ENCODE data around the gene SCN8A. TPM values are rescaled to one million over a fixed set of nuclear protein-coding genes. Genes with fewer than 3 reads are reported as not detected.
"Not testable (repeated sequence)": the region's sequence is repeated elsewhere in the genome, so short reads cannot be mapped to it uniquely, and the experiment has no call there.

SCN8A gene
- total RNA-seq, 1 experiment from 2014 or later, result 1.4 TPM

DNA sequence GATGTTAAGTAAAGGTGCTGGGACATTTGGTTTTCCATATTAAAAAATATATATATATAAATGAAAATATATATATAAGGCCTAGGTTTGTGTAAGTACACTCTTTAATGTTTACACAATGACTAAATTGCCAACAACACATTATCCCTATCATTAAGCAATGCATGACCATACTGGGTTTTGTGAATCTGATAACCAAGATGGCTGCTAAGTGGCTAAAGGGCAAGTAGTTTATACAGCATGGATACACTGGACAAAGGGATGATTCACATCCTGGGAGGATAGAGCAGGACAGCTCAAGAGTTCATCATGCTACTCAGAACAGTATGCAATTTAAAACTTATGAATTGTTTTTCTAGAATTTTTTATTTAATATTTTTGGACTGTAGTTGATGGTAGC is 168.1 kb downstream of the SCN8A start:
- DNase-seq, result no peak
- Histone ChIP-seq H3K36me3 (no peaks in the 10 kb centered on the region), H3K27me3 (no peaks in the 10 kb centered on the region), H3K4me3 (no peak overlapping the region), H3K9me3 (no peaks in the 10 kb centered on the region; the same call in 1 of the 2 replicates)

DNA sequence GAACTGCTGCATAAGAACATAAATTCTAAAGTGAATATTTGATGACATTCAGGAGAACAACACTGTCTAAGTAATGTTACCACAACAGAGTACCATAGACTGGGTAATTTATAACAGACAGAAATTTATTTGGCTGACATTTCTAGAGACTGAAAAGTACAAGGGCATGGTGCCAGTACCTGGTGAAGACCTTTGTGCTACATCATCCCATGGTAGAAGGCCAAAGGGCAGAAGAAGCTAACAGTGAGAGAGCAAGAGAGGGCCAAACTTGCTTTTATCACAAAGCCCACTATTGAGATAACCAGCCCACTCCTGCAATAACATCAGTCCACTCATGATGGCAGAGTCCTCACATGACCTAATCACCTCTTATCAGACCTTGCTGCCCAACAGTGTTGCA is 168.7 kb downstream of the SCN8A start:
- Histone ChIP-seq H3K36me3 (no peaks in the 10 kb centered on the region), H3K4me3 (no peak overlapping the region), H3K27me3 (no peaks in the 10 kb centered on the region), H3K9me3 (no peaks in the 10 kb centered on the region)
- DNase-seq, result no peak

DNA sequence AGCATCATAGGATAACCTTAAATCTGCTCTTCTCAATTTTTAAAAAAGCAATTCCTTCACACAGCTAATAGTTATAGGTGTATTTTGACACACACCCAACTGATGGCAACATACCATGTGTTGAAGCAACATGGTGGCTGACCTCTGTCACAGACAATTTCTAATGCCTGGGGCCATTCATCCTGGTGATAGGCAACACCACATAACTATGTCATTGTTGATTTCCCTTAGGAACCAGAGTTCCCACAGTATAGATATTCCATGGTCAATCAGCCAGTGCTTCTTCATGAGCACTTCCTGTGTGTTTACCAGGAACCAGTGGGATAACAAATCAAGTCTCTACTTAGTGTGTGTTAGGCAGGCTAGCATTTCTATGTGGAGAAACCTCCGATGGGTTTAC is 169.2 kb downstream of the SCN8A start:
- no peak for DNase-seq
- no peaks in the 10 kb centered on the region for H3K36me3 ChIP-seq
- no peaks in the 10 kb centered on the region for H3K9me3 ChIP-seq
- H3K4me3 ChIP-seq, result no peak overlapping the region
- no peaks in the 10 kb centered on the region for H3K27me3 ChIP-seq

DNA sequence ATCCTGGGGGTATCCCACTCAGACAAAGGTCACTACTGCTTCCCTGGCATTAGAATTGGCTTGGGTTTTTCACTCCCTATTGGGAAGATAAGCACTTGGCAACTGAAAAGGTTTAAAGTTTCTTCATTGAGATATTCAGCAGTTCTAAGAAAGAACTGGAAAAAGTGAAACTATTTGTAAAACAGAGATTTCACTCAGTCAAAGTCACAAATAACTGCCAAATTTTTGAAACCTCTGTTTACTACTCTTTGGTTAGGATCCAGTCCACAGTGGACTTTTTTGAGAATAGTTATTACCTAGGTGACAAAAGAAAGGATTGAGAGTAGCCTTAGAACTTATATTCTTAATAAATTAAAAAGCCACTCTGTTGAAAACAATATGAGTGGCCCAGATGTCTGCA is 172.7 kb downstream of the SCN8A start:
- H3K27me3 ChIP-seq, result no peaks in the 10 kb centered on the region
- DNase-seq, result no peak
- no peaks in the 10 kb centered on the region; the same call in 1 of the 2 replicates for H3K36me3 ChIP-seq
- H3K4me3 ChIP-seq, result no peak overlapping the region
- H3K9me3 ChIP-seq, result no peaks in the 10 kb centered on the region

DNA sequence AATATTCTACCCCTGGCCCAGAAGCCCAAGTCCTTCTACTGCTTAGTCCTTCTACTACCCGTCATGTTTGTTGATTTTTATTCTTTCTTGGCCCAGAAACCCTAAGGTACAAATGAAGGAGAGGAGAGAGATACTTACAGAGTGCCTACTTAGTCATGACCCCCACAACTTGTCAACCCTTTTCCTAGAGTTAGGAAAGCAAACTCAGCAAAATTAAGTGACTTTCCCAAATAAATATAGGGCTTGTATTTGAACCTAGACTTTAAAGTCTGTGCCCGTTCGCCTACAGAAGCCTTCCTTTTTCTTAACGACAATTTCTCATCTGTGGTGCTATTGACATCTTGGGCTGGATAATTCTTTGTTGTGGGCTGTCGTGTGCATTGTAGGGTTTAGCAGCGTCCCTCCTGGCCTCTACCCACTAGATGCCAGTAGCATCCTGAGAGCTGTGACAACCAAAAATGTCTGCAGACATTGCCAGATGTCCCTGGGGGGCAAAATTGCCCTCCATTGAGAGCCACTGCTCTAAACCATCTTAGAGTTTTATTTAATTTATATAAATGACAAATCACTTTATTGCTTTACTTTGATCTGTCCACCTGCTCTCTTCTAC is 175.1 kb downstream of the SCN8A start:
- H3K36me3 ChIP-seq, result no peaks in the 10 kb centered on the region; the same call in 1 of the 2 replicates
- no peak overlapping the region for H3K4me3 ChIP-seq
- H3K9me3 ChIP-seq, result no peaks in the 10 kb centered on the region
- no peak for DNase-seq
- no peaks in the 10 kb centered on the region for H3K27me3 ChIP-seq

DNA sequence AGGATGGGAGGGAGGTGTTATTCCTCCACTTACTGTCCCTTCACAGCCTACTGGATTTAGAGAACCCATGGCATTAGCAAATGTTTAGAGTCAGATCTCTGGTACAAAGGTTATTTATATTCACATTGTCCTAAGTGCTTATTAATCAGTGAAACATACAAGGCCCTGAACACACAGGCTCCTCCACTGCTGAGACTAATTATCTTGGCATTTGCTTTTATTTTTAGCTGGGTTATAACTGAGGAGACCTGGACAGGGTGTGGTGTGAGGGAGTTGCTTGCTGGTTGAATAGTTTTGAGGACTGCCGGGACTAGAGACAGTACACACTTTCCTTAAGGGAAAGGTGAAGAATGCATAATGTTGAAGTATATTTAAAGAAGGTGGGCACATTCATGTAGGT is 180.0 kb downstream of the SCN8A start:
- no peaks in the 10 kb centered on the region for H3K27me3 ChIP-seq
- H3K36me3 ChIP-seq, result peaks cover 10% of the 10 kb centered on the region
- peaks cover 14% of the 10 kb centered on the region for H3K9me3 ChIP-seq
- no peak for DNase-seq
- no peak overlapping the region for H3K4me3 ChIP-seq

DNA sequence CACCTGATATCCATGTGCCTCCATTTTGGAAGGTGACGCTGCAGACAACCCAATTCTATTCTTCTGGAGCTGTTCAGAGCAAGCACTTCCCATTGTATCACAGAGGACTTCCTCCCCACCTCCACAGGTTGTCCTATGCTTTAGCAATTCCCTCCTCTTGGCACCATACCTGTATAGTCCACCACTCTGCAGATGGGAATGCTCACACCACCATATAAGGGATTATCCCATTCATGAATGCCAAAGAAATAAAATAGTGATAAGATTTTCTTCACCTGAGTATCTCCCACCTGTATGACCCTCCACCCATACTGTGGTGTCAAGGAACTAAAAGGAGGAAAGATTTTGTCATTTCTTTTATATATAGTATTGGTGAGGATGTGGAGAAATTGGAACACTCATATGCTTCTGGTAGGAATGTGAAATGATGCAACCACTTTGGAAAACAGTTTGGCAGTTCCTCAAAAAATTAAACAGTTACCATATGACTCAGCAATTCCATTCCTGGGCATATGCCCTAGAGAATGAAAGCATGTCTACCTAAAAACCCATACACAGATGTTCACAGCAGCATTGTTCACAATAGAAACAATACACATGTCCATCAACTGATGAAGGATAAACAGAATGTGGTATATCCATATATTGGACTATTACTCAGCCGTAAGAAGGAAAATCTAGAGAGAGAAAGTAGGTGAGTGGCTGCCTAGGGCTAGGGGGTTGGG is 182.3 kb downstream of the SCN8A start:
- no peak overlapping the region for H3K4me3 ChIP-seq
- peaks cover 14% of the 10 kb centered on the region for H3K9me3 ChIP-seq
- DNase-seq, result no peak
- H3K27me3 ChIP-seq, result no peaks in the 10 kb centered on the region
- peaks cover 10% of the 10 kb centered on the region for H3K36me3 ChIP-seq

DNA sequence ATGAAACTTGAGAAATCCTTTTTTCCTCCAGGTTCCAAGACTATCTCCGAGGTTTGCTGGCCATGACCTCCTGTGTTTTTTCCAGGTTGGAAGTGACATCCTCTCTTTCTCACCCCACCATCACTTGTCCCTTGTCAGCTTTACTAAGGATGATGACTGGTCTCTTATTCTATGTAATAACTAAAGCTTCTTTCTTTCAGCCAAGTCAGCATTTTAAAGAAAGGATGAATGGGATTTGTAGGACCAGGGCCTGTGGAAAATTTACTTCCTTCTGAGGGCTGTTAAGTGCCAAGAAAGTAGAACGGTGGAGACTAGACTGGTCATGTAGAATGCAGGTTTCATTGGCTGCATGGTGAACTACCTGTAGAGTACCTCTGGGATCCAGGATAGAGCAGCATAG is 183.9 kb downstream of the SCN8A start:
- Histone ChIP-seq H3K36me3 (peaks cover 10% of the 10 kb centered on the region), H3K4me3 (no peak overlapping the region), H3K27me3 (no peaks in the 10 kb centered on the region), H3K9me3 (peaks cover 14% of the 10 kb centered on the region)
- DNase-seq, result no peak

DNA sequence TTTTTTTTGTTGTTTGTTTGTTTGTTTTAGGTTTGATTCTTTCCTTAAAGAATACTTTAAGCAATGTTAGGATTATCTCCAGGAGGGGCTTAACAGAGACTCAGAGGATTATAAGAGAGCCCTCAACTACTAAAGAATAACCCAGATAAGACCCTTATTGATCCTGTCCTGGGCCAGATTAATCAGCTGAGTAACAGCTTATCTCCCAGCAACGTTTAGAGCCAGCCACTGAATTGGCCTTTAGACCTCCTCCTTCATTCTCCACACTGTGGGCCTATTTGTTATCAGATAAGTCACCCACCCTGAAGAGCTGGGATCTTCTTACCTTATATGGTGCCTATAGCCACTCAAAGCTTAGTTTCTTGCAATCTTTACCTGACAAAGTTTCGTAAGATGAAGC is 186.4 kb downstream of the SCN8A start:
- Histone ChIP-seq H3K9me3 (peaks cover 14% of the 10 kb centered on the region), H3K27me3 (no peaks in the 10 kb centered on the region), H3K36me3 (peaks cover 10% of the 10 kb centered on the region), H3K4me3 (no peak overlapping the region)
- no peak for DNase-seq

DNA sequence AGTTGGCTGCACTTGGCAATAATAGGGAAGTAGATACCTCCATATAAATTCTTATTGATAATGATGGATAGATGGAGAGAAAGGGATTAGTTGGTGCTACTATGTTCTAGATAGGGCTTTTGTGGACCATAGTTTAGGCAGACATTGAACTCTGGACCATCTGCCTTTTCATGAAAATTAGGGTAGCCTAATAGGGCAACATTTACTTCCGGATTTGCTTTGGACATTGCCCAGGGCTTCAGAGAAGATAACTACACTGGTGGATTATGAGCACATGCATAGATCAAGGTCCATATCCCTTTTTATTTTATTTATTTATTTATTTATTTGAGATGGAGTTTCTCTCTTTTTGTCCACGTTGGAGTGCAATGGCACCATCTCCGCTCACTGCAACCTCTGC is 186.9 kb downstream of the SCN8A start:
- Histone ChIP-seq H3K4me3 (no peak overlapping the region), H3K9me3 (peaks cover 14% of the 10 kb centered on the region), H3K27me3 (no peaks in the 10 kb centered on the region), H3K36me3 (peaks cover 10% of the 10 kb centered on the region)
- no peak for DNase-seq

DNA sequence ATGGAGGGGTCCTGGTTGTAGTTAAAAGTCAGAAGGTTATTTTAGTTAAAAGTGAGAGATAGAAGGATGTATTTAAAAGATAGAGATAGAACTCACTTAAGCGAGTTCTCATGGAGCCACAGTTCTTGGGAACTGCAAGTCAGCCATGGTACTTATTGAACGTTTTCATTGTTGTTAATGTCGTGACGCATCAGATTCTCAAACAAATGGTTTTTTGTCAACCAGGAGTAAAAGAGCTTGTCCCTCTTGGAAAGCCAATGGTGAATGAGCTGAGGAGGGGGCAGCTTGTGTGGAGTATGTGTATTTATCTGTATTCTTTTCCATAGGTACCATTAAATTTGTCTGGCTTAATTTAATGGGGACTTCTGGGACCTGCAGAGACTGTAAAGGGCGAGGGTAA is 188.8 kb downstream of the SCN8A start:
- peaks cover 1% of the 10 kb centered on the region; the same call in 1 of the 2 replicates for H3K9me3 ChIP-seq
- DNase-seq, result no peak
- H3K27me3 ChIP-seq, result no peaks in the 10 kb centered on the region
- no peak overlapping the region for H3K4me3 ChIP-seq
- H3K36me3 ChIP-seq, result peaks cover under 1% of the 10 kb centered on the region

DNA sequence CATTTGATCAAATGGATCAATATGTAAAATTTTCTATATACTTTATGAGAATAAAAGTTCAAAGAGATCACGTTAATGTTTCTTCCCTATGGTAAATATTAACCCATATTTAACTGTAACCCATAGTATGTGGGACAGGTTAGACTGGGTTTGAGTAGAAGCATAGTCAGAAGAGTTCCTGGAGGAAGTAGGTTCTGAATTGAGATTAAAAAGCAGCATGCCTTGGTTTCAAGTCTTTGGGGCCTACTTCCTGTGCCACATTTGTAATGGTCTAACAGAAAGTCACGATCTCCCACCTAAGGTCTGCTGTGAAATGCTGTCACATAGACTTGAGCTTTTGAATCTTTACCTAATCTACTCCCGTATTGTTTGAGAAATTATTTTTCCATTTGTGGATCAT is 193.7 kb downstream of the SCN8A start:
- Histone ChIP-seq H3K4me3 (no peak overlapping the region), H3K9me3 (no peaks in the 10 kb centered on the region), H3K36me3 (no peaks in the 10 kb centered on the region), H3K27me3 (no peaks in the 10 kb centered on the region)
- DNase-seq, result no peak

DNA sequence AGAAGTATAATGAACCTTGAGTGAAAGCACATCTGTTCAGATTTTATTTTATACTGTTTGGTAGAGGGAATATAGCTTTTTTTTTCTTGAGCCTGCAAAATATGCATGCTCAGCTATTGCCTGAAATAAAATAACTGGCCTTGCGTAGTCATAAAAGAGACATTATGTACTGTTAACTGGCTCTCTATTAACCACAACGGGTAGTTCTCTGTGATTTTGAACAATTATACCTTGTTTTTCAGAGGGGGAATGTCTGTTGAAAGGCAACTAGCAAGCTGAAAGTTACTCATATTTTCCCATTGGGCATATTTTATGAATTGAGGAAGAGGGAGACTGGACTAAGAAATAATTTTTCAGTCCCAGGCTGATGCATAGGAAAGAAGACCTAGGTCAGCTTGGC is 194.9 kb downstream of the SCN8A start:
- Histone ChIP-seq H3K27me3 (no peaks in the 10 kb centered on the region), H3K4me3 (no peak overlapping the region), H3K9me3 (no peaks in the 10 kb centered on the region), H3K36me3 (no peaks in the 10 kb centered on the region; the same call in 1 of the 2 replicates)
- no peak for DNase-seq

DNA sequence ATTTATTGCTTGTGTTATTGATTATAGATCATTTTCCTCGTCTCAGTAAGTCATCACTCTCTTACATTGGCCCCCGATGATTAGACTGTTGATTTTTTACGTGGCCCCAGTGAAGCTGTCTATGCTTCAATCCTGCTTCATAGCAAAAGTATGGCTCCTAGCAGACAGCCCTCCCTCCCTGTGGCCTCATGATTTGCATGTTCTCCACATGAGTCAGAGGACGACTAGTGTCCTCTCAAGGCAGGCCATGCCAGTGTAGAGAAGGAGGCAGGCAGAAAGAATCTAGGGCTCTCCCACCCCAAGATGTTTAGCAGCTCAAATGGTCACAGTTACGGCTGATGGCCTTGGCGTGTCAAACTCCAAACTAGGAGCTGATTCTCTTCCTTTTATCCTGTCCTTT is 197.8 kb downstream of the SCN8A start:
- no peaks in the 10 kb centered on the region; the same call in 1 of the 2 replicates for H3K36me3 ChIP-seq
- peak; percentile 47 for DNase-seq
- no peaks in the 10 kb centered on the region for H3K27me3 ChIP-seq
- H3K4me3 ChIP-seq, result no peak overlapping the region
- H3K9me3 ChIP-seq, result no peaks in the 10 kb centered on the region

DNA sequence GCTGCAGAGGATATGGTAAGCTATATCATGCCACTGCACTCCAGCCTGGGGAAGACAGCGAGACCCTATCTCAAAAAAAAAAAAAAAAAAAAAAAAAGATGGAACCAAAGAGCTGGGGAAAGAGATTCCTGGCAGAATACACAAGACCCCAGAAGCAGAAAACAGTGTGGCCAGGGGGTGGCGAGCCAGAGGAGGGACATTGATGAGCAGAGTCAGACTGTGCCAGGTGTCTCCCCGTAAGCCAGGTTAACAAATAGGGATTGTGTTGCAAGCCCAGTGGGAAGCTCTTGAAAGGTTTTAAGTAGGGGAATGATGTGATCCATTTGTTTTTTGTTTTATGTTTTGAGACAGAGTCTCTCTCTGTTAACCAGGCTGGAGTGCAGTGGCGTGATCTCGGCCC is 201.4 kb downstream of the SCN8A start:
- DNase-seq, result no peak
- Histone ChIP-seq H3K9me3 (no peaks in the 10 kb centered on the region), H3K4me3 (no peak overlapping the region), H3K27me3 (no peaks in the 10 kb centered on the region), H3K36me3 (no peaks in the 10 kb centered on the region; the same call in 1 of the 2 replicates)

DNA sequence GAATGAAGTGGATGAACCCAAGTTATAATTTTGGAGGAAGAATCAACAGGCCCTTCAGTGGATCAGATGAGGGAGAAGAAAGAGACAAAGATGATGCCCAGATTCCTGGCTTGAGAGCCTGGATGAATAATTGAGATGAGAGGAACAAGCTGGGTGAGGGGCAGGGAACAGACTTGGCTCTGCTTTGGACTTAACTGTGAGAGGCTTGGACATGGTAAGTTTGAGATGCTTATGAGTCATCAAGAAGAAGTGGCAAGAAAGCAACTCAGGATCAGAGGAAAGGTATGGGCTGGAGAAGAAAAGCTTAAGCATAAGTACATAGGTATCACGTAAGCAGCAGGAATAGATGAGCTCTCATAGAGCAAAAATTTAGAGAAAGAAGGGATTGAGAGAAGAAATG is 202.2 kb downstream of the SCN8A start:
- Histone ChIP-seq H3K4me3 (no peak overlapping the region), H3K36me3 (no peaks in the 10 kb centered on the region; the same call in 1 of the 2 replicates), H3K9me3 (no peaks in the 10 kb centered on the region), H3K27me3 (no peaks in the 10 kb centered on the region)
- peak; percentile 77 for DNase-seq

DNA sequence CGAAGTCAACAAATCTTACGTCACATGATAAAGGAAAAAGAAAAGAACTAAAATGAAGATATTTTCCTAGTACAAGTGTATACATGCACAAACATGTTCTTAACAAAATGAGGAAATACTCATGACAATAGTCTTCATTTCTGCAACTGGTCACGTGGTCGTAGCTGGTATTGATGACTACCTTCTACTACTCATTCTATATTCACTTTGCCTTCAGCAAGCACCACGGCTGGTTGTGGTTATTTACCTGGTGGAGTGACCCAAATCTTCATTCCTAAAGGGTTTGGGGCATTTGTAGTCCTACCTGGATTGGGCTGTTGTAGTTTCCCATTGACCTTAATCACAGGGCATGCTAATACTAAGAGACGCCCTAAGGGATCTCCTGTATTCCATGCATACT is 206.3 kb downstream of the SCN8A start:
- no peak for DNase-seq
- no peaks in the 10 kb centered on the region for H3K36me3 ChIP-seq
- H3K27me3 ChIP-seq, result no peaks in the 10 kb centered on the region
- no peaks in the 10 kb centered on the region for H3K9me3 ChIP-seq
- H3K4me3 ChIP-seq, result no peak overlapping the region

DNA sequence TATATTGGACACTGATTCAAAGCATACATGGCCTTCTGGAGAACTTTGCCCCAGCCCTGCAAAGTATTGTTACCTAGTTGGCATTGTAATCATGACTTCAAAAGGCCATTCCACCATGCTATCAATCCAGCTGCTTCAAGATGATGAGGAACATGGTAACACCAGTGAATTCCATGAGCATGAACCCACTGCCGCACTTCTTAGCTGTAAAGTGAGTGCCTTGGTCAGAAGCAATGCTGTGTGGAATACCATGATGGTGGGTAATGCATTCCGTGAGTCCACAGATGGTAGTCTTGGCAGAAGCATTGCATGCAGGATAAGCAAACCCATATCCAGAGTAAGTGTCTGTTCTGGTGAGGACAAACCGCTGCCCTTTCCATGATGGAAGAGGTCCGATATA is 207.0 kb downstream of the SCN8A start:
- not testable (repeated sequence) for H3K36me3 ChIP-seq, H3K27me3 ChIP-seq, DNase-seq, H3K4me3 ChIP-seq, H3K9me3 ChIP-seq
